Right ventricle myocardium inferior (tissue), 1 donor: ENCODE results near the gene DHX29. TPM values are rescaled to one million over a fixed set of nuclear protein-coding genes. Genes with fewer than 3 reads are reported as not detected.

Source experiments
- ATAC-seq: fragments of 200-7000 bp; cut with Tn5 transposase; one replicate; pipeline ENCODE4 v1.9.1; 2020; ENCODE audit warnings: mild to moderate bottlenecking, moderate library complexity
- DNase-seq: peaks from one replicate; pipeline ENCODE4 v3.0.0; 2021; ENCODE audit errors: missing footprints
- intact Hi-C: fragments of 100-400 bp; cut with DNase I; formaldehyde crosslinking; loops from one replicate; pipeline ENCODE4 v1.11.0; 2022
- long read RNA-seq: library from polyadenylated mRNA; unstranded; transcript quantifications from one replicate; pipeline ENCODE4 v2.0.0, GENCODE V29; 2021
- total RNA-seq: library from RNA; stranded (reverse); fragmentation: NEBNext Ultra II Directional; extraction: Animal tissue kit (Norgen Biotek cat#: 25700); gene quantifications from one replicate; pipeline ENCODE4 v1.2.1, GENCODE V29; 2021
- donor health status: DM: no; HTN: yes; CAD: no; lungs with severe emphysema.

Gene DHX29
- total RNA-seq, result 19.8 TPM
- long read RNA-seq, full-length matches to known transcripts, result 21 of 28 reads
- long read RNA-seq, partial matches to known transcripts, result 5 of 28 reads
- long read RNA-seq, other reads (novel, unspliced or antisense), result 2 of 28 reads

DNA sequence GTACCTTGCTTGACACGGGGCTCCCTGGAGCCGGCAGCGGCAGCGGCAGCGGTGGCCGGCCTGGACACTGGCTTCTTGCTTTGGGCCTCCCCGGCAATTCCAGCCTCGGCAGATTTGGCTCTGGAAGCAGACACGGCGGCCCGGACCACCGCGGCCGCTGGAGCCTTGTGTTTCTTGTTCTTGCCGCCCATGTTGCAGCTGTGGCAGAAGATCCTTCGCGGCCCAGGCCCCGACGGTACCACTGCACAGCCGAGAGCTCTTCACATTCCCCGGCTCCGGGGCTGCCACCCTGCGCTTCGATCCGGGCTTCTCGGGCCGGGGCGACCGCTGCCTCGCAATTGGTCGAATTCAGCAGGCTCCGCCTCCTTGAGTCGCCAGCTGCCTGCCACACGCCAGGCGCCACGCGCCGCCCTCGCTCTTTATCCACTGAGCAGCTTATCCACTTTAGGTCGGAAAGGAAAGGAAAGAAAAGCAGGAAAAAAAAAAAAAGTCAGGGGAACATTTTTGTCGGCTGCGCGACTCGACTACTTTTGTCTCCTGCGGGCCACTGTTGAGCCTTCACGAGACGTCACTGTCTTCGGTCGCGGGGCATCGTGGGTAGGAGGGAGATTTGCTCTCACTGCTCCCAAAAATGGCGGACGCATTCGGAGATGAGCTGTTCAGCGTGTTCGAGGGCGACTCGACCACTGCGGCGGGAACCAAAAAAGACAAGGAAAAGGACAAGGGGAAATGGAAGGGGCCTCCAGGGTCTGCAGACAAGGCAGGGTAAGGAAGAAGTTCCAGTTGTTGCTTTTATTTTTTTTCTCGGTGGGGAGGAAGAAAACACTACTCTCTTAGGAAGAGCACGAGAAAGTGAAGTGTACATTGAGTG, at the start of gene DHX29, which contains the start of gene MTREX:
Gene DHX29 (minus strand): TSS at position 312 of the 871 bp plus-strand sequence. CDS start 121 bp downstream, at position 191.
Gene MTREX (plus strand): TSS at position 607 of the 871 bp plus-strand sequence. CDS start 25 bp downstream, at position 632.
- intact Hi-C loops, result no loop called here

DNA sequence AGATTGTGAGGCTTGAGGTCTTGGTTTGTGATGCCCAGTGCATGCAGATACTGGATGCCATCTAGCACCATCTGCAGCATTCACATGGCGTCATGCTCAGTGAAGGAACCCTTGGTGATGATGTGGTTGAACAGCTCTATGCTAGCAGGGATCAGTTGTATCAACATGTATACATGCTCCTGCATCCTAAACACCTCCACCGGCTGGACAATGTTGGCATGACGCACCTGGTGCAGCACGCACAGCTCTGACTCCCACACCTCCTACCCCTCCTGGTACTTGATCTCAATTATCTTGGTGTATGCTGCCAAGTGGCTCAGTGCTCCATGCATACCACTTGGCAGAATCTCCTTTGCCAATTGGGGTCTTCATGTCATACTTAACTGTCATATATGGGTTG, 49.4 kb upstream of the DHX29 start:
- DNase-seq (no peak), ATAC-seq (no peak)
- intact Hi-C loops, result no loop called here

More for the DNA sequence above, at the start of gene DHX29, which contains the start of gene MTREX:
- DNase-seq (peak; percentile 96), ATAC-seq (peak; percentile 97)

- ATAC-seq (no peak), DNase-seq (no peak)
- intact Hi-C loops, result no loop called here
Measured at GRCh38 chr5:55350754-55351153, 43.3 kb upstream of the DHX29 start.

GRCh38 chr5:55347786-55348185, 40.3 kb upstream of the DHX29 start:
- ATAC-seq, result no peak
- intact Hi-C loops, result no loop called here

DNA sequence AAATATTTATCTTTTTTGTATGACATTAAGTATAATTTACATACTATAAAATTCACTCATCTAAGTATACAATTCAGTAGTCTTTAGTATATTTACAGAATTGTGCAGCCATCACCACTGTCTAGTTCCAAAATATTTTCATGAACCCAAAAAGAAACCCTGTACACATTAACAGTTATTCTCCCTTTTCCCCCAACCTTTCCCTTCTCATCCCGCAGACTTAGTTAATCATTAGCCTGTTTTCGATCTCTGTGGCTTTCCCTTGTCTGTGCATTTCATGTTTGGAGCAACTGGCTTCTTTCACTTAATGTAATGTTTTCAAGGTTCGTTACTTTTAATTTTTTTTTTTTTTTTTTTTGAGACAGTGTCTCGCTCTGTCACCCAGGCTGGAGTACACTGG, 37.8 kb upstream of the DHX29 start:
- no peak for ATAC-seq
- DNase-seq, result no peak
- intact Hi-C loops, result no loop called here

More at GRCh38 chr5:55347786-55348185, 40.3 kb upstream of the DHX29 start:
- no peak for DNase-seq

DNA sequence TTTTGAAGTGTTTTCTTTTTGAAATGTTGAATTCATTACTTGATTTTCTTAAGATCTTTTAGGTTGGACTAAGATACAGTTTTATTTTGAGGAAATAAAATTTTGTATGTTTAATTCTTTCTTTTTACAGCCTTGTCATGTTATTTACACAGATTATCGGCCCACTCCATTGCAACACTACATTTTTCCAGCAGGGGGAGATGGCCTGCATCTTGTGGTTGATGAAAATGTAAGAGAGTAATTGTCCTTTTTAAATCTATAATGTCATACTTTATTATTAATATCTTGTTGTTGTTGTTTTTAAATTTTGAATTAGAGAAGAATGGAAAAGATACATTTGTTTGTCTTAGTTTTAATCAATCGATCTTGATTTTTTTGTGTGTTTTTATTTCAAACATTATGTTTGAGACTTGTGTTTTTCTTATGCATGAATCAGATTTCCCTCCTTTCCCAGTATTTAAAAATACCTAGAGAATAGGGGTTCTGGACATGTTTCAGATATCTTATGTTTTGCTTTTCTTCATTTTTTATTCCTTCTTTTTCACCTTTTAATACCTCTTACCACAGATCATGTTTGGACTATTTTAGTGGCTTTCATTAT, 37.0 kb upstream of the DHX29 start:
- intact Hi-C loops, result no loop called here
- ATAC-seq, result no peak
- no peak for DNase-seq

DNA sequence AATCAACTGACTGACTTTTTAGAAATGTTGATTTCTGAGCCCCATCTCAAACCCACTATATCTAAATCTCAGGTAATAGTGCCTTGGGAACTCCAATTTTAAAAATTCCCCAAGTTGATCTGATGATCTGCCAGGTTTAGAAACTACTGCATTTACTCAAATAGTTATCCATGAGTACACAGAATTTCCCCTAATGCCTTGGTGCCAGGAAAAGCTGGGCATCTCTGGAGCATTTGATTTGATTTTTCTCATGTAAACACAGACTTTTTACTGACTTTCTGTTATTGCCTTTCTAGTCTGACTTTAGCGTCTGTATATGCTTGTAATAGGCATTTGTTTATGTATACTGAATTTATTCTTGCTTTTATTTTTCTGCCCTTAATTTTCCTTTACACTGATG, 36.1 kb upstream of the DHX29 start:
- ATAC-seq, result no peak
- intact Hi-C loops, result loop anchor here (2.0 kb wide), 1 partner anchor 349 kb away; no protein-coding TSS in a partner anchor
- no peak for DNase-seq

- DNase-seq (no peak), ATAC-seq (no peak)
- intact Hi-C loops, result loop anchor here (2.0 kb wide), 1 partner anchor 350 kb away; no protein-coding TSS in a partner anchor
Measured at GRCh38 chr5:55343107-55343506, 35.6 kb upstream of the DHX29 start.

GRCh38 chr5:55338810-55339243, 31.3 kb upstream of the DHX29 start:
- ATAC-seq (no peak), DNase-seq (no peak)
- intact Hi-C loops, result no loop called here

- DNase-seq, result no peak
- intact Hi-C loops, result no loop called here
- no peak for ATAC-seq
Measured at GRCh38 chr5:55338092-55338613, 30.7 kb upstream of the DHX29 start.

DNA sequence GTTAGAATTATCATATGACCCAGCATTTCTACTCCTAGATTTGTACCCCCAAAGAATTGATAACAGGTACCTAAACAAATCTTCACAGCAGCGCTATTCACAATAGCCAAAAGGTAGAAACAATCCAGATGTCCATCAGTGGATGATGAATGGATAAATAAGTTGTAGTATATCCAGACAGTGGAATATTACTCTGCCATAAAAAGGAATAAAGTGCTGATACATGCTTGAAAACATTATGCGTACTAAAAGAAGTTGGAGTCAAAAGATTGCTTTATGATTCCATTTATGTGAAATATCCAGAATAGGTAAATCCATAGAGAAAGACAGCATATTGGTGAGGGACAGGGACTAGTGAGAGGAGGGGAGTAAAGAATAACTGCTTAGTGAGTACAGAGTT, 26.3 kb upstream of the DHX29 start:
- ATAC-seq, result no peak
- intact Hi-C loops, result no loop called here
- DNase-seq, result no peak

DNA sequence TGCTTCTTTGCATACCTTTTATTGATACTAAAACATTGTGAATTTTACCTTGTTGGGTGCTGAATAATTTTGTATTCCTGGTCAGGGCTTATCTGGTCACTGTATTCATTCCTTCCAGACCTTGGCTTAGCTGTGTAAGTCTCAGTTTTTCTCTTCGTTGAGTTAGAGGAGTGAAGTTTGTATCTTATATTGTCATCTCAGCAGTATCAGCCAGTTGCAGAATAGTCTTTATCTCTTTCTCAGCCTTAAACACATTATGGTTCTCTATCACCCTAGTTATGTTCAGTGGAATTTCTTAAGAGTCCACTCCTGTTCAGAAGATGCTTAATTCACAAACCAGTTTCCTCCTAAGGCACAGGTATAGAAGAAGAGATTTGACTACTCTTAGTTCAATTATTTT, 25.5 kb upstream of the DHX29 start:
- intact Hi-C loops, result no loop called here
- ATAC-seq (no peak), DNase-seq (no peak)

DNA sequence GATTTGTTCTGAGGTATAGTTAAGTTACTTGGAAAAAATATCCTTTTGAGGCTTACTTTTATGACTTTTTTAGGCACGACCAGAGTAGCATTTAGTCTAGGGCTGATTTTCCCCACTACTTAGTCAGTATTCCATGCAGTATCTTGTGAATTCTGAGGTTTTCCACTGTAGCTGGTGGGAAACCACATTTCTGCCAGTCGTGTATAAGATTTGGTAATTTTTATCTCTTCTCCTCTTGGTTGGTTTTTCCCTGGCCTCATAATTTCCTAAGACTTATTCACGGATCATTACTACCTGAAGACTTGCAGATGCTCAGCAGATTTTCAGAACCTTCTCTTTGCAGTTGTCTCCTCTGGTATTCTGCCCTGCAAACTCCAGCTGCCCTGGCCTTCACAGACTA, 23.8 kb upstream of the DHX29 start:
- intact Hi-C loops, result no loop called here
- ATAC-seq (no peak), DNase-seq (no peak)

DNA sequence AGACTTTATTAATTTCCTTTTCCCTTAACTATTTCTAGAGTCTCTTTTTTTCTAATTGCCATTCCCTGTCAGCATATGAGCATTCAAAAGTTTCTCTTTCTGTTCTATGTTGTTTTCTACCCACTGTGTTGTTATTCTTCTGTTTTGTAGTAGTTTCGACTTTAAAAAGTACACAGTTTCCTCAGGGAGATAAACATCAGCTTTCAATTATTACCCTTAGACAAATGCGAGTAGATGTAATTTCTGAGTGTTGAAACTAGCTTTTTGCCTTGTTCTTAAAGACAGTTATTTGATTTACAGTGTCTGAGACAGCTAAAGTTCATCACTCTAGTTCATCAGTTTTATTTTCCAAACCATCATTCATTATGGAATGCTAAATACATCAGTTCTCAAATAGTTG, 19.8 kb upstream of the DHX29 start:
- DNase-seq, result no peak
- intact Hi-C loops, result no loop called here

DNA sequence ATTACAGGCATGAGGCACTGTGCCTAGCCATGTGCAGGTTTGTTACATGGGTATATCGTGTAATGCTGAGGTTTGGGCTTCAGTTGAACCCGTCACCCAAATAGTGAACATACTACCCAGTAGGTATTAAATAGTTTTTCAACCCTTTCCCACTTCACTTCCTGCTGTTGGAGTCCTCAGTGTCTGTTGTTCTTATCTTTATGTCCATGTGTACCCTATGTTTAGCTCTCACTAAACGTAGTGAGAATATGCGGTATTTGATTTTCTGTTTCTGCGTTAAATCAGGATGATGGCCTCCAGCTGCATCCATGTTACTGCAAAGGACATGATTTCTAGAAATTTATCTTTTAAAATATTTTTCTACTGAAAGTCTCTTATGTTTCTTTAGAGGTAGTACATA, 18.1 kb upstream of the DHX29 start:
- no peak for ATAC-seq
- intact Hi-C loops, result no loop called here

More for the DNA sequence above, 19.8 kb upstream of the DHX29 start:
- no peak for ATAC-seq

DNA sequence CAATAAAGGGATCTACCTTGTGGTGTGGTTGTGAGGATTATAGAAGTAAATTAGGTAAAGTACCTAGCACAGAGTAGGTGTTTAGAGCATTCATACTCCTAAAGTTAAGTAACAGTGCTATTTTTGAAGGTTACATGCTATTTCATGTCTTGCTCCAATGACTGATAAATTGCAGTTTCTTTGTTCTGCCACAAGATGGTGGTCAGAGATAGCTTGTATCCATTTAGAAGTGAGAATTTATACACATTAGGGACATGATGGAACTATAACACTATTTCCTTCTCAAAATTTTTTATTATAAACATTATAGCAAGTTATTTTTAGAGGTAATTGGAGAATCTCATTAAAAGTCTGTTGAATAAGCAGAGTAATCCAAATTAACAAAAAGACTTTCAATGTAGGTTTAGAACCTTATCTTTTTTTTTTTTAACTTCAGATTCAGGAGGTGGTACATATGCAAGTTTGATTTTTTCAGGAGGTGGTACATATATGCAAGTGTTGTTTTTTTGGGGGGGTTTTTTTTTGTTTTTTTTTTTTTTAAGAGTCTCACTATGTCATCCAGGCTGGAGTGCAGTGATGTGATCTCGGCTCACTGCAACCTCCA, 17.4 kb upstream of the DHX29 start:
- no peak for DNase-seq
- intact Hi-C loops, result no loop called here
- ATAC-seq, result no peak

More for the DNA sequence above, 18.1 kb upstream of the DHX29 start:
- DNase-seq, result no peak

- intact Hi-C loops, result no loop called here
- no peak for DNase-seq
- ATAC-seq, result no peak
Measured at GRCh38 chr5:55324006-55324405, 16.5 kb upstream of the DHX29 start.

GRCh38 chr5:55320571-55320970, 13.1 kb upstream of the DHX29 start:
- DNase-seq (no peak), ATAC-seq (no peak)
- intact Hi-C loops, result no loop called here

GRCh38 chr5:55319491-55319890, 12.0 kb upstream of the DHX29 start:
- DNase-seq (no peak), ATAC-seq (no peak)
- intact Hi-C loops, result no loop called here
